GM10248 (cell line): Measurements from ENCODE around the gene MYL7.

ENCODE experiments used
- CTCF ChIA-PET: fragments of 300-600 bp; sonication (Branson Sonifier 250); formaldehyde crosslinking; extraction: SDS; loops from one replicate; lab custom pipeline; 2021; ENCODE audit warnings: antibody characterized with exemption; lab: Yijun Ruan, JAX
- POLR2A ChIA-PET: fragments of 350-650 bp; sonication (Branson Sonifier 250); formaldehyde crosslinking; extraction: SDS; loops from one replicate; lab custom pipeline; 2020; ENCODE audit warnings: antibody characterized with exemption; lab: Yijun Ruan, JAX
- DNase-seq: peaks from one replicate; pipeline ENCODE4 v3.0.0; 2012; ENCODE audit errors: extremely low spot score
- TF ChIP-seq, protein P1 (sequence below): IDR thresholded peaks from 2 replicates; pipeline ENCODE4 v1.5.1; 2012; ENCODE audit warnings: mild to moderate bottlenecking, low read depth; ENCODE audit errors: extremely low read depth, missing control alignments, control extremely low read depth

MYL7 gene

GRCh38 chr7:44143646-44144250 is 2.6 kb upstream of the MYL7 start:
- CTCF ChIA-PET, result interaction anchor here (1.2 kb wide), 1 partner anchor 12 kb away, joined by 3 read pairs; no protein-coding TSS in a partner anchor
- TF ChIP-seq, protein P1, sequence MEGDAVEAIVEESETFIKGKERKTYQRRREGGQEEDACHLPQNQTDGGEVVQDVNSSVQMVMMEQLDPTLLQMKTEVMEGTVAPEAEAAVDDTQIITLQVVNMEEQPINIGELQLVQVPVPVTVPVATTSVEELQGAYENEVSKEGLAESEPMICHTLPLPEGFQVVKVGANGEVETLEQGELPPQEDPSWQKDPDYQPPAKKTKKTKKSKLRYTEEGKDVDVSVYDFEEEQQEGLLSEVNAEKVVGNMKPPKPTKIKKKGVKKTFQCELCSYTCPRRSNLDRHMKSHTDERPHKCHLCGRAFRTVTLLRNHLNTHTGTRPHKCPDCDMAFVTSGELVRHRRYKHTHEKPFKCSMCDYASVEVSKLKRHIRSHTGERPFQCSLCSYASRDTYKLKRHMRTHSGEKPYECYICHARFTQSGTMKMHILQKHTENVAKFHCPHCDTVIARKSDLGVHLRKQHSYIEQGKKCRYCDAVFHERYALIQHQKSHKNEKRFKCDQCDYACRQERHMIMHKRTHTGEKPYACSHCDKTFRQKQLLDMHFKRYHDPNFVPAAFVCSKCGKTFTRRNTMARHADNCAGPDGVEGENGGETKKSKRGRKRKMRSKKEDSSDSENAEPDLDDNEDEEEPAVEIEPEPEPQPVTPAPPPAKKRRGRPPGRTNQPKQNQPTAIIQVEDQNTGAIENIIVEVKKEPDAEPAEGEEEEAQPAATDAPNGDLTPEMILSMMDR, result no peak
- DNase-seq, result no peak
- POLR2A ChIA-PET, result no interaction called here

DNA sequence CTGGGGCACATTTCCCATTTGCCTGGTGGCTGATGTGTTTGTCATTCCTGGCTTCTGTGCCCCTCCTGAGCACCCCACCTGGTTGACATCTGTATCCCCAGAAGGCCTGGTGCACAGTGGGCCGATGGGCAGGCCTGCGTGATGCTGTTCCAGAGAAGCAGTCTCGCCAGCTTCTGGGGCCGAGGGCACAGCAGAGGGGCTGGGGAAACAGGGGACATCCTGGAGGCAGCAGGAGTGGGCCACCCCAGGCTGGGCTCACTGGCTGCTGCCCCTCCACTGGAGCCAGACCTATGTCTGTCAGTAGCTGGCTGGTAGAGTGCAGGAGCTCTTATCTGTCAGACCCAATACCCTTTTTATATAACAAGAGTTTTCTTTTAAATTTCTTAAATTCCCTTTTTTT is 896 bp upstream of the MYL7 start:
- POLR2A ChIA-PET, result no interaction called here
- TF ChIP-seq, protein P1, result no peak
- CTCF ChIA-PET, result interaction anchor here (0.6 kb wide), 1 partner anchor 43 kb away, joined by 3 read pairs; no protein-coding TSS in a partner anchor
- no peak for DNase-seq

DNA sequence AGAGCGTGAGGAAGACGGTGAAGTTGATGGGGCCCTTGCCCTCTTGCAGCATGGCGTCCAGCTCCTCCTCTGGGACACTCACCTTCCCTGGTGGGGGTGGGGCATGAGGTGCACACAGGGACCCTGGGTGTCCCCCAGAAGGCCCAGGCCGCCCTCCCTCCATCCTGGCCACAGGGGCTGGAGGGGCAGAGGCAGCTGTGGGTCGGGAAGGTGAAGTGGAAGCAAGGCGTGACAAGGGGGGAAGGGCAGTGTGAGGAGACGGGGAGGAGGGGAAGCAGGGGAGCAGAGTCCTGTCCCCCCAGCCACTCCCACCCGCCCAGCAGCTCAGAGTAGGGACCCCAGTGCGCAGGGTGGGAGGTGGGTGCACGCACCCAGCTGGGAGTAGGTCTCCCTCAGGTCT is 791 bp downstream of the MYL7 start:
- ChIA-PET CTCF (no interaction called here), POLR2A (no interaction called here)
- TF ChIP-seq, protein P1, result no peak
- no peak for DNase-seq

GRCh38 chr7:44139311-44140010 is 1.7 kb downstream of the MYL7 start:
- POLR2A ChIA-PET, result no interaction called here
- TF ChIP-seq, protein P1, result no peak
- CTCF ChIA-PET, result no interaction called here
- DNase-seq, result no peak

- no peak for DNase-seq
- POLR2A ChIA-PET, result no interaction called here
- TF ChIP-seq, protein P1, result no peak
- CTCF ChIA-PET, result interaction anchor here (1.2 to 1.3 kb wide), 2 partner anchors 9 to 50 kb away, joined by 3 to 6 read pairs; no protein-coding TSS in a partner anchor
Observed at GRCh38 chr7:44138698-44139097, 2.4 kb downstream of the MYL7 start.

DNA sequence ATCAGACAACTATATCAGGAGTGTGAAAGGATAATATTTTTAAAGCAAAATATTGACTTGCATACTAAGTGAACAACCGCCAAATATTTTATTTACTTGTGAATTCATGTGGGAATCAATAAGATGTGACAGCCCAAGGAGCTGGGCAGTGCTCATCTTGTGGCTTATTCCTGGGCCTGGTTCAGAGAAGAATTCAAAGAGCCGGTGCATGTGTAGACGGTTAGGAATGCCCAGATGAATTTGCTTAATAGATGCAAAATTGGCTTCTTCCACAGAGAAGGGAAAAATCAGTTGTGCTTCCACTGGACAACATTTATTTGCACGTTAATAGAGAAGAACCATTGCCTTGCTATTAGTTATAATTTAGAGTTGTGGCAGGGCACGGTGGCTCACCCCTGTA is 4.4 kb downstream of the MYL7 start:
- TF ChIP-seq, protein P1, result no peak
- ChIA-PET CTCF (no interaction called here), POLR2A (no interaction called here)
- no peak for DNase-seq
